ENCODE results near the gene PGBD5. TPM values are rescaled to one million over a fixed set of nuclear protein-coding genes. Genes with fewer than 3 reads are reported as not detected.

PGBD5 gene
- total RNA-seq, 1 donor from 2014 or later, result 6.4 TPM

DNA sequence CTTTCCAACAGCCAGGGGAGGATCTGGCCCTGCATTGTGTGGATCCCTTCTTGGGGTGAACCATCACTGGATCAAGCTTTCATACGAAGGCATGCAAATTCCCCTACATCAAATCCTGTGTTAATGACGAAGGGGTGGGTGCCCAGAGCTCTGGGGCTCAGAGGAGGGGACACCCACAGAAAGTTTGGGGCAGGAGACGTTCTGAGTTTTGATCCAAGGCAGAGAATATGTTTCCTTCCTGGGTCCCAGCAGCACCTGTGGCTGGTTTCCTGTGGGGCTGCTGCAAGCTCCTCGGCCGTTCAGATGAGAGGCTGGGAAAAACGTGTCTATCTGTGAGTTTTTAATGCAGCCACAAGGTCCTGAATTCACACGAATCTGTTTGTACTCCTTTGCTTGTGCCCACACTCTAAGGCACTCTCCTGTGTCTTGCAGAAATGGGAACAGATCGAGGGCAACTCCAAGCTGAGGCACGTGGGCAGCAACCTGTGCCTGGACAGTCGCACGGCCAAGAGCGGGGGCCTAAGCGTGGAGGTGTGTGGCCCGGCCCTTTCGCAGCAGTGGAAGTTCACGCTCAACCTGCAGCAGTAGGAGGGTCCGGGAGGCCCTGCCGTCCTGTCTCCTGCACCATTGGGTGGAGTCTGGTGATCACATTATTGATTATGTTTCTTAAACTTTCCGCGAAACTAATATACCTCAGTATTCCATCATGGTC, 147.1 kb downstream of the PGBD5 start:
- ATAC-seq, result no peak

DNA sequence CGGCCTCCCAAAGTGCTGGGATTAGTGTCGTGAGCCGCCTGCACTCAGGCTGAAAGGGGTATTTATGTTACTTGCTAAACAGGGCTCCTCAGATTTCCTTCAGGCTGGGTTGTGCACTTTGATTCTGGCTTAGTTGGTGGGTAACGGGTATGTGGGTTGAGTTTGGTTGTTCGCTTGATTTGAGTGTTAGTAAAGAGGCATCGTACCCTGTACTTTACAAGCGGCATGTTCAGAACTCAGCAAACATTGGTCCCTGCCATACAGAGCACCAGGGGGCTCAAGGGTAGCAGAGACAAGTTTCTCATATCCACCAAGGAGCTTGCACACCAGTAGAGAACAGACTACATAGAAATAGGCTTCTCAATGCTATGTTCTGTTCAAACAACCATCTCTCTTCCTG, 147.8 kb downstream of the PGBD5 start:
- ATAC-seq, result no peak

DNA sequence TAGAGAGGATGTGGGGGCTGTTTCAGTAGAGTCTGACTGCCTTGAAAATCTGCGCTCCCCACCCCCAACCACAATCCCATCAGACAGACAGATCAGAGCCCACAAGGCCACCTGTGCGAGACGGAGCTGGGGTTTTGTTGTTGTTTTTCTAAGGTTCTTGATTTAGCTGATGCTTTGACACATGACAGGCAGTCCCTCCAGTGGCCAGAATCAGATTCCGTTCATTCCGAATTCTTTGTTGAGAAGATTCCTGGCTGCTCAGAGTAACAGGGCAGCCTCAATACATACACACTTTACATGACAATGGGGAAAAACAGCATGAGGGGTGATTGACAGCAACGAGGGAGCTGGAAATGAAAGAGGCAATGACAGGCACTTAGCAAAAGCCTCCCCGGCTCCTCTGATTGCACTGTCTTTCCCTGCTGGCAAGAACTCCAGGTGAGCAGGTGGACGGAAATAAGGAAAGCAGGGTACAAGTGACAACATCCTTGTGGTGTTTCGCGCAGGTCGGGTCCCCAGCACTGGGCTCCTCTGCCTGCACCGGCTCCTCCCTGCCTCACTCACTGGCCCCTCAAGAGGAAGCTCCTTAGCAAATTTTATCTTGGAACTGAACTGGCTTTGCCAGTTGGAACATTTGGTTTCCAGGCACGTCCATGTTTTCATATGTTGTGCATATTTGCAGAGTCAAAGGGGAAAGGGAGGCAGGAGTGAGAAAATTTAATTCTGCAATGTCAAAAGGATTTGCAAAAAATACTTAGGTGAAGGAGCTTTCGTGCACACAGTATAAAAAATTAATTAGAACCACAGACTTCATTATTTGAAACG, 148.7 kb downstream of the PGBD5 start:
- no peak for ATAC-seq

DNA sequence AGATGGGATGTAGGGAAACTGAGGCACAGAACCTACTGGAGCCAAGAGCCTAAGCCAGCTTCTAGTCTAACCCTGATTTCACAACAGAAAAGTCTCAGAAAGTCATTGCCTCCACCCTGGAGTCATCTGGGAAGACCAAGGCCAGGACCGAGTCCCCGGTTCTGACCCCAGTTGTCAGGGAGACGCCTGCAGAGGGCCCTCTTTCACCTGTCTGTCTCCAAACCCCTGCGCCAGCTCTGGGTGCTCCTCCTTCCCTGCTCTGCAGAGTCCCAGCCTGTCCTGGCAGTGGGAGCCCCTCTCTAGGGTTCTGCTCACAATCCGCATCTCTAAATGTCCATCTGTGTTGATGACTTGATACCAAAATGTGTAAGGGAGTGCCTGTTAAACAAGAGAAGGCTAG, 149.7 kb downstream of the PGBD5 start:
- no peak for ATAC-seq

DNA sequence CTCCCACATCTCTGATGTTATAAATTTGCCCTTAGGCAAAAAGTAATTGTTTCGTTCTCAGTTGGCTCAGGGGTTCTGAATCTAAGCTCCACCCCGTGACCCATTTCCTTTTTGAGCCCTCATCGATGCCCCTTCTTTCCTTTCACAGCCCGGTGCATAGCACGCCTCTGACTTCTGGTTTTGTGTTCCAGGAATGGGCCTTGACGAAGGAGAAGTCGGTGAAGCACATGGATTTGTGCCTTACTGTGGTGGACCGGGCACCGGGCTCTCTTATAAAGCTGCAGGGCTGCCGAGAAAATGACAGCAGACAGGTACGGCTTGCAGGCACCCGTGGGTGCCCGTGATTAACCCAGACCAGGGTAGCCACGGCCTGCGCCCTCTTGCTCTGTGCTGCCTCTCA, 151.9 kb downstream of the PGBD5 start:
- no peak for ATAC-seq

DNA sequence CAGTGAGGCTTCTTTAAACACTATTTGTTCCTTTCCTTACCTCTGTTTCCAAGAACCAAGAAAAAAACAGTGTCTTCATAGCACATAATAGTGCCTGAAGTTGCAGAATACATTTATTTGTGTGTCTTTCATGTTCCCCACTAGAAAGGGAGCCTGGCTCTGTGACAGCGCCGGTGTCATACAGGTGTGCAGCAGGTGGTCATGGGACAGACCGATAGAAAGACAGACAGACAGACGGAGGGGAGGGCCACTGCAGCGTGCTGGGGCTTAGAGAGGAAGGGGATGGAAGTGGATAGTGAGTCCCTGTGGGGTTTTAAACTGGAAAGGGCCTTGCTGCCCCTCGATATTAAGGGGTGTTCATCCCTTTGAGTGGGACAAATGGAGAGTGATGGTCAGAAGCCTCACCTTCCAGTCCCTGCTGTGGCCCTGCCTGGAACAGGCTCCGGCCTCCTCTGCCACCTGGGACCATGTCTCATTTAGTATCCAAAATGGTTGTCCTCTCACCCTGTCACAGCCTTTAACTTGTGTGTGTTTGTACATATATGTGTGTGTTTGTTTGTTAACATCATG, 152.9 kb downstream of the PGBD5 start:
- ATAC-seq, result no peak

DNA sequence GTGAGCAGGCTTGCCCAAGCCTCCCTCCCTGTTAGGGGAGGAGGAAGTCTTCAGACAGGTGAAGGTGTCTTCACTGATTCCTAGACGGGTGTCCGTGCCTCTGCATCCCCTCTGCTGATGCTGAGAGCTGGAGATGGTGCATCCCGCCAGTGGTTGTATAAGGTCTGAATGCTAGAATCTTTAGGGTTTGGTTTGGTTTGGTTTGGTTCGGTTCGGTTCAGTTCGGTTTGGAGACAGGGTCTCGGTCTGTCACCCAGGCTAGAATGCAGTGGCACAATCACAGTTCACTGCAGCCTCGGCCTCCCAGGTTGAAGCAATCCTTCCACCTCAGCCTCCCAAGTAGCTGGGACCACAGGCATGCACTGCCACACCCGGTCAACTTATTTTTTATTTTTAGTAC, 153.6 kb downstream of the PGBD5 start:
- no peak for ATAC-seq

DNA sequence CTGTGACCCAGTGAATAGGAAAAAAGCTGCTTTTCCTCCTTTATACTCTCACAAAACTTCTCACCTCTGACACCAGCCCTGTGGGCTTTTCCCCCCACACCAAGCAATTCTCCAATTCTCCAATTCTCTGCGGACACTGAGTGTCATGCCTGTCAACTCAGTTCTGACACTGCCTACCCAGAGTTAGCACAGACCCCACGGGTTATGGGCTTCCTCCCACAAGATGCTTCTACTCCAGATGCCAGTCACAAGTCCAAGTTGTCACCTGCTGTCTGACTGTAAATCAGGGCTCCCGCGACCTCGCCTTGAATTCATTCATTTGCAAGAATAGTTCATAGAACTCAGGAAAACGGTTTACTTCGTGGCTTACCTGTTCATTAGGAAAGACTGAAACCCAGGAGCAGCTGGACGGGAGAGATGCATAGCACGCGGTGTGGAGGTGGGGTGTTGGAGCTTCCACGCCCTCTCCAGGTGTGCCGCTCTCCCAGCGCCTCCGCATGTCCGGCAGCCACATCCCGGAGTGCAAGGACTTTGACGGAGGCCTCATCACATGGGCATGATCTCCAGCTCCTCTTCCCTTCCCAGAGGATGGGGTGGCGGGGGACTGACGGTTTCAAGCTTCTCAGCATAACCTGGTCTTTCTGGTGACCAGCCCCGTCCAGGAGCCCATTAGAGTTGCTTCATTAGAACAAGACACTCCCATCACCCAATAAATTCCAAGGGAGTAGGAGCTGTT, 154.7 kb downstream of the PGBD5 start:
- no peak for ATAC-seq

DNA sequence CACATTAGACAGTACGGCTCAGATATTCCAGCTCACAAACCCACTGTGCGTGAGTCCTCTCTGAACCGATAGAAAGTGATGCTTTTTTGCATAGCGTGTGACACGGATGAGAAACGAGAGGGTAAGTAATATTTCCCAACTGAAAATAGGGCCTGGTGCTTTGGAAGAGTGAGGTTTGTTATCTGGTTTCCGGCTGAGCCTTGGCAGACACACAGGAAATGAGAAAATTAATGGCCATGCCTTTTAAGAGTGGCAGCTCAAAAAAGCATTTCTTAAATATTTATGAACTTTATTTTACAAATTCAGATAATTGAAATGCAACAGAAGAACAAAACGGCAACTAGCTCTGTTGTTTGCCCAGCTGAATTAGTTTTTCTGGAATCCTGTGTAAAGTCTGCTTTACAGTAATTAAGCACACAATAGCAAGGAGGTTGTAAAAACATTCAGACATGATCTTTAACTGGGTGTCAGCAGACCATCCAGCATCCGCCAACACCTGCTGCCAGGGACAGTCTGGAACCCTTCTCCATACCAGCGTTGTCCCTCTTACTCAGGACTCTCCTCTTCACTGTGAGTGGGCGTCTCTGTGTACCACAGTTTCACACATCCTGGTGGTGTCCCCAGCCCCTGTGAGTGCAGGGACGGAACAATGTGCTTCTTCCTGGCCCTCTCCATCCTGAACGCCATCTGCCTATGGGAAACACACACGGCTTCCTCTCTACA, 155.4 kb downstream of the PGBD5 start:
- no peak for ATAC-seq

DNA sequence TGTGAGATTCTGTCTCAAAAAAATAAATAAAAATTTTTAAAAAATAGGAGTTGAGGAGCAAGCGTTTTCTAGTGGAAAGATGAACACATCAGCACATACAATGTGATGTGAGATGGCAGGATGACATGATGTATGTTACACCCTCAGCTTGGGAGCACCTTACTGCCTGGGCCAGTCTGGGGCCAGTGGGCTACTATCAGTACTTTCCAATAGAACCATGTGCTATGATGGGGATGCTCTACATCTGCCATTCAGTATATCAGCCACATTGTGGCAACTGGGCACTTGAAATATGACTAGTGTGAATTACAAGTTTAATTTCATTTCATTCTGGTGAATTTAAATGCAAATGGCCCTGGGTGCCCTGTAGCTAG, 156.0 kb downstream of the PGBD5 start:
- no peak for ATAC-seq

DNA sequence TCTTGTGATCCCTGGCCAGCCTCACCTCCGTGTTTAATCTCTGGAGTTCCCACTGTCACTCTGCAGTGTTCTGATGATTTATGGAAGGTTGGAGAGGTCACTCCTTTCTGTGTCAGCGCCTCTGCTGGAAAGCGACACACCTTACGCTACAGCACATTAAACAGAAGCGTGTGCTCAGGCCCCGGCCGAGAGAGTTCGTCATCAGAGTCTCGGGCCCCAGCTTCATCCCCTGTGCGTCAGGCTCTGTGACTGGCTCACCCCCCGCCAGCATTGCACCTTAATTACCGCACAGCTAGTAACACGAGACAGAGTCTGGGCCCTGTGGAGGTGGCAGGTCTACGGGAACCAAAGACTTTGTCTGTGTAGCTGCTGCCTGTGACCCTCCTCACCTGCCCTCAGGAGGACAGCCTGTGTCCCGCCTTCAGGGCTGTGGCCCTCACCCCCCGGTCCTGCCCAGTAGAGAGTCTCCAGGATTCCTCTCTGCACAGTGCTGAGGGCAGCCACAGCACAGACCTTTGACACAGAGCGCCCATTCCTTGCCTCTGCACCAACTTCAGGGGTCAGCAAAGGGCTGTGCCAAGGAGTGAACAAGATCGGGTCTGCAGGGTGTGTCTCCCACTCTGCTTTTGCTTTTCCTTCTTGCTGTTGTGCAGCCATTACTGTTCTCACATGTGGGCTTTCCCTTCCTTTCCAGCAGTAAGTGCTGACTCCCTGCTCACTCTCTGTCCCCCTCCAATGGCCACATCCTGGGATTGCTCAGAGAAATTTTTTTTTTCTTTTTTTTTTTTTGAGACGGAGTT, 157.6 kb downstream of the PGBD5 start:
- peak; percentile 52 for ATAC-seq

DNA sequence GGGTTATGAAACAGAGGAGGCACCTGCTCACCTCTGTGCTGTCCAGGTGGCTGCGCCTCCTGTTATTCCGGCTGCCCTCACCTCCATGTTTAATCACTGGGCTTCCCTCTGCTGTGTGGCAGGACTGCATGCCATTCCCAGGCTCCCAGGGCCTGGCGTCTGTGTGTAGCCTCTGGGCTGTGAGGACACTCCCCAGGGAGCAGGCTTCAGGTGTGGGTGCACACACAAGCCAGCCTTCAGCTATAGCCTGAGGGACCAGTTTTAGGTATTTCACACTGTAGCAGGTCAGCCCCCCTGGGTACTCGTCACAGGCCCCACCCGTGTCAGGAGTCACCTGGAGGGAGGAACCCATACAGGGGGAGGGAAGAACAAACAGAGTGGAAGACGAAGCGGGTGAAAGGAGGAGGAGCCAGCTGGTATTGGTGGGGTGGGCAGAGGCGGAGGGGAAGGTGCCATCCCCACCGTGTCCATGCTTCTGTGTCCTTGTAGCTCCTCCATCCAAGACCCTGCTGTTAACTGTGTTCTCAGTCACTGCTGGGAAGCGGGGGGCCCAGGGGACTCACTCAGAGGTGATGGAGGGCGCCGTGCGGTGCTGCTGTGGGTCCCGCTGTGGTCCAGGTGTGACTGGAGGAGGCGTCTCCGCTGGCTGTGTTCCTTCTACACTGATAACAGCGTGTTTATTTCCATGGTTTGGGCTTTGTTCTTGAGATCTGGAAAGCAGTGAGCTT, 158.6 kb downstream of the PGBD5 start:
- no peak for ATAC-seq

DNA sequence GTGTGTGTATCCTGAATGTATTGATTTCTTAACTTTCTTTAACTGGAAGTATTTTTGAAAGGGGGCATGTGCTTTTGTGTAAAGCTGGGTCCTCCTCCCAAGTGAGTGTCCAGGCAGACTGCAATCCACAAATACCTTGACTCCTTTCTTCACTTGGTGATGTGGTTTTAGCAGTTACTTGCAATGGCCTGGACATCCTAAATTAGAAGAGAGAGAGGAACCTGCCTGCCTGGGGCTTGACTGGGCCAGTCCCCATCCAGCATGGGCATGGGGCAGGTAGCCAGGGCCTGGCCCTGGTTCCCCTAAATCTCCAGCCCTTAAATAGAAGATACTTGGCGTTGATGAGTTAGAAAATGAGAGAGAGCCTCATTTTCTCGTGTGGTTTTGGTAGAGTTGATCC, 159.7 kb downstream of the PGBD5 start:
- ATAC-seq, result no peak

DNA sequence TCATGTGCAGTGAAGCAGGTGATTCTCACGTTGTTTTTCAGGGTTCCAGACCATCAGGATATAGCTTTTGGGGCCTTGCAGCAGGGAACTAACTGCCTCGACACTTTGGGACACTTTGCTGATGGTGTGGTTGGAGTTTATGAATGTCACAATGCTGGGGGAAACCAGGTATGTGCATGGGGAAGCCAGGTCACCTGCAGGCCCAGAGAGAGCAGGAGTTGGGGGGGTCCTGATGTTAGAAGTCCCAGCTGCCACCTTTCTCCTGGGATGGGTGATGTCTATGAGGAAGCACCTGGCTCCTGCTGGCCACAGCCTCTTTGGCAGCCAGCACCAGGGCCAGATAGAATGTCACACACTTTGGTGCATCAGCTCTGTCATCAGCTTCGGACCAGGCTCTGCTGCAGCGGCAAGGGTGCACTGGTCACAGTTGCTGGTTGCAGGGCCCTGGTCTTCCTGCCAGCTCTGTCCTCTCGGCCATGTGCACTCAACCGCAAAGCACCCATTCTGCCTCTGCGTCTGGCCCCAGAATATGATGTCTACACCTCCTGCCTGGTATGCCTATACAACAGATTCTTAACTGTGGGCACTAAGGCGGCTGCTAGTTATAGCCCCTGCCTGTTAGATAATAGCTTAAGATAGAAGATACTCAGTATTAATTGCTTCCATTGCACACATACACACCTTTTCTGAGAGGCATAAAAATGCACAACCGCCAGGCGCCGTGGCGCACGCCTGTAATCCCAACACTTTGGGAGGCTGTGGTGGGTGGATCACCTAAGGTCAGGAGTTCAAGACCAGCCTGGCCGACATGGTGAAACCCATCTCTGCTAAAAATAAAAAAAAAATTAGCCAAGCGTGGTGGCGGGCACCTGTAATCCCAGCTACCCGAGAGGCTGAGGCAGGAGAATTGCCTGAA, 160.7 kb downstream of the PGBD5 start:
- ATAC-seq, result no peak

Other genes with a start within 250 kb of the PGBD5 start
- 16.5 TPM for gene COG2, start 216.1 kb upstream of the PGBD5 start, total RNA-seq

Measured in esophagus mucosa (tissue), 1 donor.